ENCODE data around the gene MUS81.

The MUS81 gene

GRCh38 chr11:65854852-65855837 is 5.1 kb upstream of the MUS81 start:
- Histone ChIP-seq H3K36me3 (ENCODE audit: control insufficient read depth, insufficient read depth, low read length) (peaks cover 59% of the 10 kb centered on the region), H3K9me3 (ENCODE audit: control insufficient read depth, low read length) (no peaks in the 10 kb centered on the region), H3K27ac (ENCODE audit: low read depth, low read length, severe bottlenecking) (no peak overlapping the region), H3K4me1 (ENCODE audit: control insufficient read depth, insufficient read depth, low read length, poor library complexity, severe bottlenecking) (peaks cover 17% of the 10 kb centered on the region), H3K4me3 (ENCODE audit: extremely low read depth, insufficient read depth, low read length, poor library complexity, severe bottlenecking) (no peak overlapping the region)
- WGBS, 2 experiments (ENCODE audit: insufficient coverage in 2 of 2), result 97% methylated on average over 10 to 11 of the region's 15 CpGs

DNA sequence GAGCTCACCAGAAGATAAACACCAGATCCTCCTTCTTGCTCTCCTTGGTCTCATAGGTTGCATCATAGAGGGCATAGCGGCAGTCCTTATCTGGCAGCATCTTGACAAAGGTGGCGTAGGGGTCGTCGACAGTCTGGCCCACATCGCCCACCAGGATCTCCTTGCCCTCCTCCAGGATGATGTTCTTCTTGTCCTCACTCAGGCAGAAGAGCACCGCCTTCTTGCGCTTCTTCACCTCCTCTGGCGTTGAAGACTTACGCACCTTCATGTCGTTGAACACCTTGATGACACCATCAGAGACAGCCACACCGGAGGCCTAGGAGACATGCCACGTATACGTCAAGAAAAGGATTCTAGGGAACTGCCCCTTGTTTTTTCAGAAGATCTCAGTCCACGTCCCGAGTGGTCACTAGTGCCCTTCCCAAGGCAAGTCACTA is 4.3 kb upstream of the MUS81 start:
- peaks cover 59% of the 10 kb centered on the region for H3K36me3 ChIP-seq (ENCODE audit: control insufficient read depth, insufficient read depth, low read length)
- no peaks in the 10 kb centered on the region for H3K9me3 ChIP-seq (ENCODE audit: control insufficient read depth, low read length)
- WGBS, 2 experiments (ENCODE audit: insufficient coverage in 2 of 2), result 94 to 96% methylated on average over 15 of the region's 15 CpGs
- H3K27ac ChIP-seq (ENCODE audit: low read depth, low read length, severe bottlenecking), result no peak overlapping the region
- H3K4me1 ChIP-seq (ENCODE audit: control insufficient read depth, insufficient read depth, low read length, poor library complexity, severe bottlenecking), result peaks cover 17% of the 10 kb centered on the region
- H3K4me3 ChIP-seq (ENCODE audit: extremely low read depth, insufficient read depth, low read length, poor library complexity, severe bottlenecking), result peak overlapping the region; percentile 95

- Histone ChIP-seq H3K4me3 (ENCODE audit: extremely low read depth, insufficient read depth, low read length, poor library complexity, severe bottlenecking) (peak overlapping the region; percentile 95), H3K27ac (ENCODE audit: low read depth, low read length, severe bottlenecking) (peak overlapping the region; percentile 94), H3K4me1 (ENCODE audit: control insufficient read depth, insufficient read depth, low read length, poor library complexity, severe bottlenecking) (peaks cover 22% of the 10 kb centered on the region), H3K36me3 (ENCODE audit: control insufficient read depth, insufficient read depth, low read length) (peaks cover 54% of the 10 kb centered on the region), H3K9me3 (ENCODE audit: control insufficient read depth, low read length) (no peaks in the 10 kb centered on the region)
- WGBS, 2 experiments (ENCODE audit: insufficient coverage in 2 of 2), result 0 to 1% methylated on average over 53 to 54 of the region's 57 CpGs
These were observed 3.3 kb upstream of the MUS81 start for GRCh38 chr11:65856689-65857499.

DNA sequence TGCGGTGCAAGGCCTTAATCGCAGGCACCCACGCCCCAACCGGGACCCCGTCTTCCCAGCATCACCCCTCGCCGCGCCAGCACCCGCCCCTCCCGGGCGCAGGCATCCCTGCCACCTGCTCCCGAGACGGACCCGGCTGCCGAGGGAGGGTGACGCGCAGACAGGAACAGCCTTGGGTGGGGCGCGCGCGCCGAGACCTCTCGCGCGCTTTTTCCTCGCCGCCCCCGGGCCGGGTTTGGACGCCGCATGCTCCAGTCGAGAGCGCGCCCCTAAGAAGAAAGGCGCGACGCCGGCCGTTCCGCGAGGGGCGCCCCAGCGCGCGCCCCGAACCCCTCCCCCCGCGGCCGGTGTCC is 2.8 kb upstream of the MUS81 start:
- Histone ChIP-seq H3K4me1 (ENCODE audit: control insufficient read depth, insufficient read depth, low read length, poor library complexity, severe bottlenecking) (peaks cover 28% of the 10 kb centered on the region), H3K4me3 (ENCODE audit: extremely low read depth, insufficient read depth, low read length, poor library complexity, severe bottlenecking) (peak overlapping the region; percentile 95), H3K9me3 (ENCODE audit: control insufficient read depth, low read length) (no peaks in the 10 kb centered on the region), H3K36me3 (ENCODE audit: control insufficient read depth, insufficient read depth, low read length) (peaks cover 54% of the 10 kb centered on the region), H3K27ac (ENCODE audit: low read depth, low read length, severe bottlenecking) (peak overlapping the region; percentile 94)
- WGBS, 2 experiments (ENCODE audit: insufficient coverage in 2 of 2), result 0% methylated on average over 25 to 46 of the region's 49 CpGs

DNA sequence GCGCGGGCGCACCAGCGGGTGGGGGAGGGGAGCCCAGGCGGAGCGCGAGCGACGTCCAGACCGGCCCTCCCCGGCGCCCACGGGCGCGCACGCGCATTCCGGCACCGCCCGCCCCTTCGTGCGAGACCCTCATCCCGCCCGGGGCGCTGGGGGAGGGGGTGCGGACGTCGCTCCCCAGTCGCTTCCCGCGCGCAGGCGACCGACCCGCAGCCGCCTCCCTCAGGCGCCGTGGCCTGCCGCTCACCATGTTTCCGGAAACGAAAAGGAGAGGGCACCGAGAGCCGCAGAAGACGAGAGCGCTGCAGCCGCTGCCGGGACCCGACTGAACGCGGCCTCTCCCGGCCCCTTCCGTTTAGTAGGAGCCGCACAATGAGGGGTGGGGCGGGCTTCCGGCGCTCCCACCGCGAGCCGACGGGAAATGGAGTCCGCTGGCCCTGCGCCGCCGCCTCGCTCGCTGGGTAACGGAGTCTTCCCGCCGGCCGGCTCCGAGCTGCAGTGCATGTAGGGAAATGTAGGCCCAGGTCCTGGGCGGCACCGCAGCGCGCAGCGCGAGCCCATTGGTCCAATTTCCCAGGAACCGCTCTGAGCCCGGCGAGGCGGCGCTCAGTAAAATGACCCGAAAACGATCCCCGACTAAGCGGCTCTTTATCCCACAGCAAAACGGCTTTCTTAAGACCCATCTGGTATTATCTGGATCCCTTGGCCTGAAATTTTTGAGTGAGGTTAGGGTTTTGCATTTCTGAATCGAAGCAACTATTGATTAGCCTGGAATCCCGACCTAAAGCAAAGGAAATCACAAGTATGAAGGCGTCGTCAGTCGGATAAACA is 2.2 kb upstream of the MUS81 start, which contains the start of gene CFL1:
TSS of gene CFL1 (minus strand) at position 328 of the 828 bp plus-strand sequence. CDS start at position 247, 81 bp downstream.
- H3K27ac ChIP-seq (ENCODE audit: low read depth, low read length, severe bottlenecking), result peak within 1 kb of the TSS; percentile 94
- peaks cover 54% of the 10 kb centered on the region for H3K36me3 ChIP-seq (ENCODE audit: control insufficient read depth, insufficient read depth, low read length)
- peaks cover 30% of the 10 kb centered on the region for H3K4me1 ChIP-seq (ENCODE audit: control insufficient read depth, insufficient read depth, low read length, poor library complexity, severe bottlenecking)
- no peaks in the 10 kb centered on the region for H3K9me3 ChIP-seq (ENCODE audit: control insufficient read depth, low read length)
- 0 to 1% methylated on average over 66 to 80 of the region's 92 CpGs for WGBS, 2 experiments (ENCODE audit: insufficient coverage in 2 of 2)
- H3K4me3 ChIP-seq (ENCODE audit: extremely low read depth, insufficient read depth, low read length, poor library complexity, severe bottlenecking), result peak within 1 kb of the TSS; percentile 95

DNA sequence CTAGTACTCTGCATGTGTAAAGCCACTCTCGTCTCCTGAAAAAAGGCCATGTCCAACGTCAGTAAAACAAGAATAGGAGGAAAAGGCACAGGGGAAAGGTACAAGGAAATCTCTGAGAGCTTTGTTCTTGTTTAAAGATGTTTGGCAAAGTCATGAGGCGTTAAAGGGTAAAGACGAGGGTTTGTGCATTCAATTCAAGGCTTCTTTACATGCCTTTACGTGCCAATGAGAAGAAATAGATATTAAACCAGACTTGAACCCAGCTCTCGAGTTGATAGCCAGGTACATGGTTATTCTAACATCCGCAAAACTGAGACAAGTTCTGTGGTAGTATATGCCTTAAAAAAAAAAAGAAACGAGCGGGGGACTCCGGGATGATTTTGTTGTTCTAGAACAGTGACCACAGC is 1.5 kb upstream of the MUS81 start:
- Histone ChIP-seq H3K4me1 (ENCODE audit: control insufficient read depth, insufficient read depth, low read length, poor library complexity, severe bottlenecking) (peaks cover 30% of the 10 kb centered on the region), H3K4me3 (ENCODE audit: extremely low read depth, insufficient read depth, low read length, poor library complexity, severe bottlenecking) (peak overlapping the region; percentile 95), H3K36me3 (ENCODE audit: control insufficient read depth, insufficient read depth, low read length) (peaks cover 54% of the 10 kb centered on the region), H3K27ac (ENCODE audit: low read depth, low read length, severe bottlenecking) (peak overlapping the region; percentile 94), H3K9me3 (ENCODE audit: control insufficient read depth, low read length) (no peaks in the 10 kb centered on the region)
- WGBS, 2 experiments (ENCODE audit: insufficient coverage in 2 of 2), result 1 to 6% methylated on average over 9 to 10 of the region's 10 CpGs

DNA sequence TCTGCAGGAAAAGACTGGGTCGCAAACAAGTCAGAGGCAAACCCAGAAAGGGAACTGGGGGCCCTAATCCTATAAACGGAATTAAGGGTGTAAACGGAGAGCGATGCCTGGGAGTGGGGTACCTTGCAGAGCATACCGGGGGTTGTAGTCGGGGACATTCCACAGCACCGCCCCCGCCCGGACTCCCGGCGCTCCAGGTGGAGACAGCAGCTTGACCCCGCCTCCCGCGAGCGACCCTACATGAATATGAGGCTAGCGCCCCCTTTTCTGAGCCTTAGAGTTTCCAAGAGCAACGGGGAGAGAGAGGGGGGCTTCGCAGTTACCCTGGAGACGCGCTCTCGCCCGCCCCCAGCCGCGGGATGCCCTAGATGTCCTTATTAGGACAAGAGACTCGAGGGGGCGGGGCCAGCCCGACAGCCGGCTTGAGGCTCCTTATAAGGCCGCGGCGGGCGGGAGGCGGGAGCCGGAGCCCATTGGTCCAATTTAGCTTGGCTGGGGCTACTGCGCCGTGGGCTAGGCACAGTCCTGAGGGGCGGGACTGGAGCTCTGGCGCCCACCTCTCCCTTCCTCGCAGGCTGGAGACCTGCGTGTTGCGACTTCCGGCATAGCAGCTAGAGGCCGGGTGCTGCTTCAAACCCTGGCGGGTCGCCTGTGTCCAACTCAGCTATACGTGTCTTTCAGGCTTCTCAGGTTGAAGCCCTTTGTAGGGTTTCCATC is 980 bp upstream of the MUS81 start:
- peaks cover 30% of the 10 kb centered on the region for H3K4me1 ChIP-seq (ENCODE audit: control insufficient read depth, insufficient read depth, low read length, poor library complexity, severe bottlenecking)
- 0% methylated on average over 39 to 46 of the region's 46 CpGs for WGBS, 2 experiments (ENCODE audit: insufficient coverage in 2 of 2)
- H3K27ac ChIP-seq (ENCODE audit: low read depth, low read length, severe bottlenecking), result peak overlapping the region; percentile 94
- H3K4me3 ChIP-seq (ENCODE audit: extremely low read depth, insufficient read depth, low read length, poor library complexity, severe bottlenecking), result peak overlapping the region; percentile 95
- no peaks in the 10 kb centered on the region for H3K9me3 ChIP-seq (ENCODE audit: control insufficient read depth, low read length)
- H3K36me3 ChIP-seq (ENCODE audit: control insufficient read depth, insufficient read depth, low read length), result peaks cover 54% of the 10 kb centered on the region

DNA sequence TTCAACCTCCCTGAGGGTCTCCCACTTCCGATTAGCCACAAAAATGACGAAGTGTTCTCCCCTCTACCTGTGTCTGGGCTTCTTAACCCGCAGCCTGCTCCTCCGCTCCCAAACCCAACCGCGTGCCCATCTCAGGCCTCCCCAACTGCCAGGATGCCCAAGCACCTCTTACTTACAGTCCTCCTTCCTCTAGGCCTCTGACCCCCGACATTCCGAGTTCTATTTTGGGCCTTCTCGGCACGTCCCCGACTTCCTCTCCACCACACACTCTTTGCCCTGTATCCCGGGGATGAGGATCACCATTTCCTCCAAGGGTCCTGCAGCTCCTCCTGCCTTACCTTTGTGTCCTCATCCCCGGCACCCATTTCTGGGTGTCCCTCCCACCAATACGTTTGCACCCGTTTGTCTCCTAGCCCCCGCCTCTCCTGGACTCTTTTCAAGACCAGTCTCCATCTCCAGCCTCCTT is 388 bp upstream of the MUS81 start:
- Histone ChIP-seq H3K4me3 (ENCODE audit: extremely low read depth, insufficient read depth, low read length, poor library complexity, severe bottlenecking) (peak overlapping the region; percentile 95), H3K36me3 (ENCODE audit: control insufficient read depth, insufficient read depth, low read length) (peaks cover 54% of the 10 kb centered on the region), H3K27ac (ENCODE audit: low read depth, low read length, severe bottlenecking) (peak overlapping the region; percentile 89), H3K9me3 (ENCODE audit: control insufficient read depth, low read length) (no peaks in the 10 kb centered on the region), H3K4me1 (ENCODE audit: control insufficient read depth, insufficient read depth, low read length, poor library complexity, severe bottlenecking) (peaks cover 29% of the 10 kb centered on the region)
- WGBS, 2 experiments (ENCODE audit: insufficient coverage in 2 of 2), result 3% methylated on average over 16 of the region's 16 CpGs

DNA sequence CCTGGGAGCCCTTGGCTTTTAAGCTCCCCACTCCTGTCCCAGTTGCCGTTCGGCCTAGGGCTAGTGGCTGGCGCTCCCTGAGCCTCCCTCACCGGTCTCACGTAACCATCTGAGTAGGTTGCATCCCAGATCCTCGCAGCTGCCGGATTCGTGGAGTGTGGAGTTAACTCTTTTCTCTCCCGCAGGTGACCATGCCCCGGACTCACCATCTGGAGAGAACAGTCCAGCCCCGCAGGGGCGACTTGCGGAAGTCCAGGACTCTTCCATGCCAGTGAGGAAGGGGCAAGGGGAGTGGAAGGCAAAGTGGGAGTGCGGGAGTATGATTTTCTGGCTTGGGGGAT is 902 bp downstream of the MUS81 start:
- Histone ChIP-seq H3K9me3 (ENCODE audit: control insufficient read depth, low read length) (no peaks in the 10 kb centered on the region), H3K4me1 (ENCODE audit: control insufficient read depth, insufficient read depth, low read length, poor library complexity, severe bottlenecking) (peaks cover 16% of the 10 kb centered on the region), H3K36me3 (ENCODE audit: control insufficient read depth, insufficient read depth, low read length) (peaks cover 54% of the 10 kb centered on the region), H3K4me3 (ENCODE audit: extremely low read depth, insufficient read depth, low read length, poor library complexity, severe bottlenecking) (peak overlapping the region; percentile 95), H3K27ac (ENCODE audit: low read depth, low read length, severe bottlenecking) (peak overlapping the region; percentile 89)
- WGBS, 2 experiments (ENCODE audit: insufficient coverage in 2 of 2), result 12 to 15% methylated on average over 9 to 13 of the region's 14 CpGs
